ENCODE measurements around the gene CLNS1A.
A peak's percentile ranks its signal among the peaks of the same experiment; 100 is the strongest.
"Not testable (repeated sequence)": the region's sequence is repeated elsewhere in the genome, so short reads cannot be mapped to it uniquely, and the experiment has no call there.

The CLNS1A gene, protein sequence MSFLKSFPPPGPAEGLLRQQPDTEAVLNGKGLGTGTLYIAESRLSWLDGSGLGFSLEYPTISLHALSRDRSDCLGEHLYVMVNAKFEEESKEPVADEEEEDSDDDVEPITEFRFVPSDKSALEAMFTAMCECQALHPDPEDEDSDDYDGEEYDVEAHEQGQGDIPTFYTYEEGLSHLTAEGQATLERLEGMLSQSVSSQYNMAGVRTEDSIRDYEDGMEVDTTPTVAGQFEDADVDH

DNA sequence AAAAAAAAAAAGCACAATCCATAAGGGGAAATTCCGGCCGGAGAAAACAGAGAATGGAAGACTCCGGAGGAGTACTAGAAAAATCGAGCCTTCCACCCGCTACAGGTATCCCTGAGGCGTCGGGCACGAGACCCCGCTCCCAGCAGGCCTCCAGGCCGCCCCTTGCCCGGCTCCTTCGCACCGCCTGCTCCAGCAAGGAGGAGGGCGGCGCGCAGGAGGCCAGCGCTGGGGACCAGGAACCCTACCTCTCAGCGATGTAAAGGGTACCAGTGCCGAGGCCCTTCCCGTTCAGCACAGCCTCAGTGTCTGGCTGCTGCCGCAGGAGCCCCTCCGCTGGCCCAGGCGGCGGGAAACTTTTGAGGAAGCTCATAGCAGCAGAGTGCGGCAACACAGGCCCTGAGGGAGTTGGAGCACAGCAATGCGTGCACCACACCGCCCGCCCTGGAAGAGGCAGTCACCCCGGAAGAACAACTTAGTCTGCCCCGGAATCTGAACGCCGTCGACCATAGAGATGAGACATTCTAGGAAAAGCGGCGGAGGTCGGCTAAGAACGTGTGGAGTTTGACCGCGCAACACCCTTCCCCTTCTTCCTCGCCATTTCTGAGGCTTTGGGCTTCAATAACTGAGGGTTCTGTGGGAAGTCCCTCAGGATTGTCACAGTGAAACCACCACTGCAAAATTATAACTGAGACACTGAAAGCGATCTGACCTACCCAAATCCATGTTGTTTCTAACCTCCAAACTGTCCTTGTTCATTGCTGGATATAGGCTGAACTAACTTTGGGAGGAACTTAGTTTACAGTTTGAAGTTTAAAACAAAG is at the start of gene CLNS1A:
Gene CLNS1A (minus strand): TSS at position 450 of the 821 bp plus-strand sequence. CDS start 80 bp downstream, at position 370.
- DNase-seq: peak; percentile 91

DNA sequence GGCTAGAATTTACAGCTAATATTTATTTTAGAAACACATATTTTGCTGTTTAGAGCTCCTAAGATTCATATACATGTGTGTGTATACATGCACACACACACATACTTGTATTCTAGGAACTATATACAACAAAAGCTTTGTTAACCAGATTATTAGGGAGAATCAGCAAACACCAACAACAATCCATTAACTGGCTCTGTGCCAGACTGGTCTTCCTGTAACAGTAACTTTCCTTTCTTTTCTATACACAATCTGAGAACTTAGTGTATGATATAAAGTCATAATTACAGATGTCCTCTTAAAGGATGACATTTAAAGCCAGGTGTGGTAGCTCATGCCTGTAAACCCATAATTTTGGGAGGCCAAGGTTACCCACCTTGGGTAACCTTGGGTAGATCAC is 49.5 kb upstream of the CLNS1A start:
- DNase-seq: no peak

DNA sequence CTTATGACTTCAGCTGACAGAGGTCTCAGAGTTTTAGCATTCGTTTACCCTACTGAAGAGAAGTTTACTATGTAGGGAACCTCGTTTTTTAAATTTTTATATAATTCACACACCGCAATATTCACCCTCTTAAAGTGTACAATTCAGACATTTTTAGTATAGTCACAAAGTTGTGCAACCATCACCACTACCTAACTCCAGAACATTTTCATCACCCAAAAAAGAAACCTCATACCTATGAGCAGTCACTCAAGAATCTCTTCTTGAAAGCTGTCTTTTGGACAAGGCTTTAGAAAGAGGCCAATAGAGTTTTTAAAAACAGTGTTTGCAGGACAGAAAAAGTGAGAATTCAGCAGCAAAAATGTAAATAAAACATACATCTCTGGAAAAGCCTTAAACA is 39.5 kb upstream of the CLNS1A start:
- peak; percentile 14 for DNase-seq

DNA sequence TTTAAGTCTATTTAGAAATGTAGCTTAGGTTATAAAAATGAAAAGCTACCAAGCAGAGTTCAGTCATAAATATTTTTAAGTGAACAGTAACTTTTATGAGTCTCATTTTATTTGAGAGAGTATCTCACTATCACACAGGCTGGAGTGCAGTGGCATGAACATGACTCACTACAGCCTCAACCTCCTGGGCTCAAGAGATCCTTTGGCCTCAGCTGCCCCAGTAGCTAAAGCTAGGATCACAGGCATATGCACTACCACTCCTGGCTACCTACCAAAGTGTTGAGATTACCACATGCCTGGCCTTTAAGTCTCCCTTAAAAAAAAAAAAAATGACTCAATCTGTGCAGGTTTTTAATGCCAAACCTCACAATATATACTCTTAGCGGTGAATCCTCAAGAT is 34.7 kb upstream of the CLNS1A start:
- DNase-seq: peak; percentile 71

DNA sequence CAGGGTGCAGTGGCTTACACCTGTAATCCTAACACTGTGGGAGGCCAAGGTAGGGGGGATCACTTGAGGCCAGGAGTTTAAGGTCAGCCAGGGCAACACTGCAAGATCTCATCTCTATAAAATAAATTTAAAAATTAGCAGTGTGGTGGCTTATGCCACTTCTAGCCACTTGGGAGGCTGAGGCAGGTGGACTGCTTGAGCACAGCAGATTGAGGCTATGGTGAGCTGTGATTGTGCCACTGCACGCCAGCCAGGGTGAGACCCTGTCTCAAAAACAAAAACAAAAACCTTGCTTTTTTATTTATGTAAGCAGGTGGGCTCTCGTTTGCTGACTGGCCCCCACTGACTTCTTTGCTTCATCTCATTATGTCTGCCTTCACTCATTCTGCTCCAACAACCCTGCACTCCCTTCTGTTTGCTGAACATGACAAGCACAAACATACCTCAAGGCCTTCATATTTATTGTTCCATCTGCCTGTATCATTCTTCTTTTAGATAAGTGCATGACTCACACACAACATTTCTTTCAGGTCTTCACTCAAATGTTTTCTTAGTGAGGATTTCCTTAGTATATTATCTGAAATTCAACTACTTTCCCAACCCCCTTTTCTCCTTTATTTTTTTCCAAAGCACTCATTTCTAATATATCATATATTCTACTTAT is 32.4 kb upstream of the CLNS1A start:
- no peak for DNase-seq

DNA sequence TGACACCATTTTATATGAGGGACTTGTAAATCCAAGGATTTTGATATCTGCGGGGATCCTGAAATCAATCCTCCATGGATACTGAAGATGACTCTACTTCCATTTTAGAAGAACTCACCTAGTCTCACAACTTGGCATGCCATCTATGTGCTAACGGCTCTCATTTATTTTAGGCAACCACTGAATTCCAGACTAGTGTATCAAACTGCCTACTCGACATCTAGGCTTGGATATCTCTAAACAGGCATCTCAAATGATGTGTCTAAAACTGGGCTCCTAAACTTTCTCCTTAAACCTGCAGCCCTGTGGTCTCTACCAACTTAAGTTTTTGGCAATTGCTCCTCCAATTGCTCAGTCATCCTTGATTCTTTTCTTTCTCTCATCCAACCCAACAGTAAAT is 31.2 kb upstream of the CLNS1A start:
- DNase-seq: peak; percentile 17

DNA sequence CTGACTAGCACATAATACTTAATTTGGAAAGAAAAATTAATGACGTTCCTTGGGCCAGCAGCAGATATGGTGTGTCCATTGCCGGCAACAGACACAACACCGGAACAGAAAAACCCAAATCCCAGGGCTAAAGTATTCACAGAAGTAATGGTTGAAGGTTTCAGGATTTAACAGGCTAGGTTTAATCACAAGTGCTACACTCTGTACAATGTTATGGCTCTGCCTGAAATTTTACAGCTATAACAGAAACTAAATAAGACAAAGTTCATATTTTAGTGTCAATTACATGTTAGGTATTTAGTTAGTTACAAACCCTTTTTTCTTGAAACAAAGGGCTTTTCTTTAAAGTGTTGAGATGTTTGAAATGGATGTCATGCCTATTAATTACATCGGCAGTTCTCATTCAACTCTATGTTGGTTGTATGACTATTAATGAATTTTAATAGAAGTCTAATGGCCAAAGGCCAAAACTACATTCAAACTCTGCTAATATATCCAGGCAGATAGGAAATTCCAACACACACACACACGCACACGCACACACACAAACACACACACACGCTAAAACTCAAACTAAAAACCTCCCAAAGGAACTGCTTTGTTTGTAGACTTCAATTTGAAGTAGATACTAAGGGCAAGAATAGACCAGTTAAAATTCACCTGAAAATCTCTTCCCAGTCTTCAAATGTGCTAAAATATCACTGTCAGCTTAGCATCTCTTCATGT is 27.8 kb upstream of the CLNS1A start:
- no peak for DNase-seq

DNA sequence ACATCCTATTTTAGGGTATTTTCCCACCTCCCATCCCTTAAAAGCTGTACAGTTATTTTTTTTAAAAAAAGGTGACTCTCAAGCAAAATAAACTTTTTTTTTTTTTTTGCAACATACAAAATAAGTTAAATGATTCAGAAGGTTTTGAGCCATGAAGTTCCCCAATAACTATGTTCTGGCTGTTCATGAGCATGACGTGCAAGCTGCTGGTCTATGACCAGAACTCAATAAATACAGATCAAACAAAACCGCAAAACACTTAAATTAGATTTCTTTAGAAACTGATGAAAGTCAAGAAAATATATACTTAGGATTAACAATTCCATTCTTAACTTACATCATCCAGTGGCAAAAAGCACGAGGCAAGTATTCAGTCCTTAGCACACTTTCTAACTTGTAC is 24.1 kb upstream of the CLNS1A start:
- no peak for DNase-seq

DNA sequence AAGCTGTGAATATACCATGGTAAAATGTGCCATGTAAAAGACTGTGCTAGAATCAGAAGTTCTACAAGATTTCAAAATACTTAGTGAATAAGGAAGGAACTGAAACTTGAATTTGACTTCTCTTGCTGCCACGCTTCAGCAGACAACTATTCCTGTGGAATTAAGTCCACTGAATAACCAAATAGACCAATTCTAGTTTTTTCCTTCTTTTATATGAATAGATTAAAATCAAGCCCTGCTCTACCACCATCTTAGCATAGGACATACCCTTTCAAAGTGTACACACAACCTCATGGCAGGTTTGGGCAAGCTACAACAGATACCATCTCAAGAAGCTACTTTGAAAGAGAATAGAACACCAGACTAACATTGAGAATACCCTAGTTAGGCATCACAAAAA is 23.4 kb upstream of the CLNS1A start:
- no peak for DNase-seq

DNA sequence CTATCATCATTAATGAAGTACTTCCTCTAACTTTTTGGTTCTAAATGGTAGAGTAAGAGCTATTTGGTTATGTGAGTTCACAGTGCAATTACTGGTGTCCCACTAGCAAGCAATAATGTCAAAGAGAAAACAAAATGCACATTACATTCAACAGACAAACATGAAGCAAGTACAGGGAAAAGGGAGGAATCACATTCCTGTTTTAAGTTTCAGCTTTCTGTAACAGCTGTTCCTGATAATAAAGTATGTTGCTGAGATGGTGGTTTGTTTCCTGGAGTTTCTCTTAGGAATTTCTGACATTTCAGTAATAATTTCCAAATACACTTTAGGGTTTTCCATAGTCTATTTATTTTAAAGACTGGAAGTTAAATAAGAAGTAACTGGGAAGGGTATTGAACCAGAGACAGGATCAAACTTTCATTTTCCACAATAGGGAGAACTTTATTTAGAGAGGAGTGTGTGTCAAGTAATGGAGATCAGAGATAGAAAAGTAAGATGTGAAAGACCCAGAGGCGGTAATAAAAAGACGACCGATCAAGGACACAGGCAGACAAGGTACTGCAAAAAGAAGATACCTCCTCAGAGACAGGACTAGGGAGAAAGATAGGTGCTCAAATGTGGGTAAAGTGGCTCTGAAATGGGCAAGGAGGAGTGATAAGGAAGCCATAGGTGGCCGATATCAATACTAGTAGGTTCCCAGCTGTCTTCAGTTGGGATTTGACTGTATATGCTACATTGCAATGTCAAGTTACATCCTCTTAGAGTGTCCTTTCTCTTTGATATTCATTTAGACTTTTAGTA is 20.8 kb upstream of the CLNS1A start:
- DNase-seq: peak; percentile 55

DNA sequence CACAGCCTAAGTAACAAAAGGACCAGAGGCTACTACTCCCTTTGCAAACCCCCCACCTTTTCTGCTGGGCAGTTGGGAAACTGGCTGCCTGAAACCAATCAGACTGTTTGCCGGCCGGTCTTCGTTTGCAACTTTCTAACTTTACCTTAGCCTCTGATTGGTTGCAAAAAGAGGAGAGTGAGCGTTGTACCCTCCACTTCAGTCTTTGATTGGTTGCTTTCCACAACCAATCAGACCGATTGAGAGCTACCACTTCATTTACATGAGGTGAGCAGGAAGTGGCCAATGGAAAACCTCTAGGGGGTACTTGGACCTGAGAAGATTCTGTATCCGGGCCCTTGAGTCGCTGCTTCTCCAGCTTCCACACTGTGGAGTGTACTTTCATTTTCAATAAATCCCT is 18.8 kb upstream of the CLNS1A start:
- no peak for DNase-seq

DNA sequence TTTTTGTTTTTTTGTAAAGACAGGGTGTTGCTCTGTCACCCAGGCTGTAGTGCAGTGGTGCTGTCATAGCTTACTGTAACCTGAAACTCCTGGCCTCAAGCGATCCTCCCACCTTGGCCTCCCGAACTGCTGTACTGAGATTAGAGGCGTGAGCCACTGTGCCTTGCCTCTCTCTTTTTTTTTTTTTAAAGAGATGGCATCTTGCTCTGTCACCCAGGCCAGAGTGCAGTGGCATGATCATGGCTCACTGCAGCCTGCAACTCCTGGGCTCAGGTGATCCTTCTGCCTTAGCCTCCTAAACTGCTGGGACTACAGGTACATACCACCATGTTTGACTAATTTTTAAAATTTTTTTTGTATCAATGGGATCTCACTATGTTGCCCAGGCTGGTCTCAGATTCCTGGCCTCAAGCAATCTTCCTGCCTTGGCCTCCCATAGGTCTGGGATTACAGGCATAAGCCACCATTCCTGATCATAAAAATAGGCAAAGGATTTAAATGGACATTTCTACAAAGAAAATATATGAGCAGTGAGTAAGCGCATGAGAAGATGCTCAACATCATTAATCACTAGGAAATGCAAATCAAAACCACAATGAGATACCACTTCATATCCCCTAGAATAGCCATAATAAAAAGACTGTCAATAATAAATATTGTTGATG is 17.3 kb upstream of the CLNS1A start:
- DNase-seq: peak; percentile 39

DNA sequence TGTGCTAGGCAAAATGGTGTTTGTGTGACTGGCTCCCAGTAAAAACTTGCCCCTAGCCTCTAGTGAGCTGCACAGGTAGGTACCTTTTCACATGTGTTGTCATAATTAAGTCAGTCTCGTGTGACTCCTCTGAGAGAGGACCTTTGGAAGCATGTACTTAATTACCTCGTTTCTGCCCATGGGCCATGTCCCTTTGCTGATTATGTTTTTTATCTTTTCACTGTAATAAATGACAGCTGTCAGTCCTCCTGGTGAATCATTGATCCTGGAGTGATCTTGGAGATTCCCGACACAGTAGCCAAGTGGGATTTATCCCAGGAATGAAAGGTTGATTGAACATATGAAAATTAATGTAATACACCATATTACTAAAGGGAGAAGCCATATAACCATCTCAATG is 12.5 kb upstream of the CLNS1A start:
- no peak for DNase-seq

DNA sequence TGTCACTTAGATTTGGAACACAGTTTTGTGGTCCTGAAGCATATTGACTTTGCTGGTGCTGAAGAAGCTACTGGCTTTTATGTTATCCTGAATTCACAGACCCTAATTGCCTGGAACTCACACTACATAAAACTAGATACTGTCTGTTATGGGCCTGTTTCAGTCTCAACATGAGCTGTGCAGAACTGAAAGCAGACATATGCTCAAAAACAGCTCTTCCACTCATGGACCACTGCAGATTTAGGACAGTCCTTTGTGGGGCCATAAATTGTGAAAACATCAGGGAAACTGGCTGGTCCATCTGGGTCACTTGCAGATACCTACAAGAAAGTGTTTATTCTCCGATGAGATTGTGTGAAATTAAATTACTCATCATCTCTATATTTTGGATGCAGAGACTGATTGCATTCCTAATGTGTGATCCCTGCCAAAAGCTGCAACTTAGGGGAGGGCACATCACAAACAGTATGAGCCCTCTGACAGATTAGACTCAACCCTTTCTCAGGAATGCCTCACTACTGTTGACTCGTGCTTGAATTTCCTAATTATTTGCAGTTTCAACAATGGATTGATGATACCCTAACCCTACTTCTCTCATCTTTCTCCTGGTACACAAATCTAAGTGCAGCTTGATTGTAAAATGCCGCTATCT is 10.2 kb upstream of the CLNS1A start:
- DNase-seq: peak; percentile 37

DNA sequence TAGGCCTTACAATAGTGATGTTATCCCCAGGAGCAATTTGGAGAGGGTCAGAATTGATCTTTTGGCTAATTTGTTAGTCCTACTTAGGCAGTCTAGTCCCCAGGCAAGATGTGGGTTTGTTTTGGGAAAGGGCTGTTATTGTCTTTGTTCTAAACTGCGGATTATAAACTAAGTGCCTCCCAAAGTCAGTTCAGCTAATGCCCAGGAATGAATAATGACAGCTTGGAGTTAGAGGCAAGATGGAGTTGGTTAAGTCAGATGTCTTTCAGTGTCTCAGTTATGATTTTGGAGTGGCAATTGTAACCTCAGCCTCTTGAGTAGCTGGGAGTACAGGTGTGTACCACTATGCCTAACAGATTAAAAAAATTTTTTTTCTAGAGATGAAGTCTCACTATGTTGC is 7.3 kb upstream of the CLNS1A start:
- DNase-seq: no peak

DNA sequence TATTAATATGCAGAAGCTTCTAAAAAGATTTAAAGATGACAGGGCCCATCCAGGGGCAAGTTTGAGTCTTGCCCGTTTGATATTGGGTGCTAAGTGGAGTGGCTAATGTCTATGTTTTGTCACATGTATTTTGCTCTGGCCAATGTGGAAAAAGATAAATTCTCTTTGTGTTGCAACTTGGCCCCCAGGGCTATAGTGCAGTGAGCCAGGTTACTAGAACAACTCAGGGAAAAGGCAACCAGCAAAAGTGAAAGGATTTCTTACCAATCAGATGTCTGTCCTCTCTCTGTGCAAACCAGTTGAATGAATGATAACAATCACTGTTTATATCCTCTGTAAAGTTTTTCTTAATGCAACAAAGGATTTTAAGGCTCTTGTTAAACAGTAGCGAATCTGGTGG is 4.6 kb upstream of the CLNS1A start:
- DNase-seq: no peak

DNA sequence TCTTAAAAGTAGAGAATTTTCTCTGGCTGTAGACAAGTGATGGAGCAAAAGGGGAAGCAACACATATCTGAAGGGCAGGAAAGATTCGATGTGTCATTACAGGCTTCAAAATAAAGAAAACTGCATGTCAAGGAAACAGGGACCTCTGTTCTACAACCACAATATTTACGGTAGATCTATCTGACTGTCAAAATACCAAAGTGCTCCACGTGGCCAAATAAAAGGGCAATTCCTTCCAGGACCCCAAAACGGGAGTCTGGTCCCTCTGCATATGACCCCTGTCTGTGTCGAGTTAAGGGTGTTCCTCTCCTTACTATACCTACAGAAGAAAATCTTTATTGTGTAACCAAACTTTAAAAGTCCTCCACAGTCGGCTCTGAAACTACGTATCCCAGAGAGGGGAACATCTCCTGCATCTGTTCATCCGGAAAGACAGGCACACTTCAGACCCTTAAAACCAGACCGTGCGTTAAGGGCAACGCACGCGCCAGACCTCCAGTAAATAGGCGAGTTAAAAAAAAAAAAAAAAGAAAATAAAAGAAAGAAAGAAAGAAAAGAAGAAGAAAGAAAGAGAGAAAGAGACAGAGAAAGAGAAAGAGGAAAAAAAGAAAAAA is 756 bp downstream of the CLNS1A start:
- no peak for DNase-seq

DNA sequence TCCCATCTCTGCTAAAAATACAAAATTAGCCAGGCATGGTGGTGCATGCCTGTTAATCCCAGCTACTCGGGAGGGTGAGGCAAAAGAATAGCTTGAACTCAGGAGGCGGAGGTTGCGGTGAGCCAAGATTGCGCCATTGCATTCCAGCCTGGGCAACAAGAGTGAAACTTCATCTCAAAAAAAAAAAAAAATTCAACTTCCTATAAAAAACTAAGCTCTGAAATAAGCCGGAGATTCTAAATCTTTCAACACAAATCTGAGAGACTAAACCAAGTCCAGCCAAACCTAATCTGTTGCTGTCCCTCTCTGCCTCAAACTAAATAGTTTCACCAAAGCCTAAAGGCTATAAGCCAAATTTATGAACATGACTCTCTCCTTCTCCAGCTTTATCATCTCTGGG is 3.7 kb downstream of the CLNS1A start:
- not testable (repeated sequence) for DNase-seq

DNA sequence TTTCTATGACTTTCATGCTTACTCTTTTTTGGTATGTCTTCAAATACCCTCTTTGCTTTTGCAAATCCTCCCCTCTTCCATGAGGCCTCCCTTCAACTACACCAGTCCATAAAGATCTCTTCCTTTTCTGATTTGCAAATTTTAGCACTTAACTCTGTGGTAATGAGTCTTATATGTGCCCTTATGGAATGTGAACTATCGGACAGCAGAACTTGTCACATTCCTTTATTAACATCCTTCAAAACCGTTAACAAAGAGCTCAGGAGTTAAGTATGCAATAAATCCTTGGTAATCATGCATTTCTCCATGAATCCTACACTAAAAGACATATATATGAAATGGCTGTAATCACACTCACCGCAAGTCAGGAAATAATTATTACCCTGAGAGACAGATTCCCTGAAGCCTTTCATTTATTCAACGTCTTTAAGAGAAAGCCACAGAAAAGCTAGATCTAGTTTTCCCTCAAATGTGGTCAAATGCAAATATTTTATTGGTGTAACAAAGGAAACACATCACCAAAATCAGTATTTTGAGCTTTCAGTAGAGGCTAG is 7.4 kb downstream of the CLNS1A start:
- peak; percentile 37 for DNase-seq

DNA sequence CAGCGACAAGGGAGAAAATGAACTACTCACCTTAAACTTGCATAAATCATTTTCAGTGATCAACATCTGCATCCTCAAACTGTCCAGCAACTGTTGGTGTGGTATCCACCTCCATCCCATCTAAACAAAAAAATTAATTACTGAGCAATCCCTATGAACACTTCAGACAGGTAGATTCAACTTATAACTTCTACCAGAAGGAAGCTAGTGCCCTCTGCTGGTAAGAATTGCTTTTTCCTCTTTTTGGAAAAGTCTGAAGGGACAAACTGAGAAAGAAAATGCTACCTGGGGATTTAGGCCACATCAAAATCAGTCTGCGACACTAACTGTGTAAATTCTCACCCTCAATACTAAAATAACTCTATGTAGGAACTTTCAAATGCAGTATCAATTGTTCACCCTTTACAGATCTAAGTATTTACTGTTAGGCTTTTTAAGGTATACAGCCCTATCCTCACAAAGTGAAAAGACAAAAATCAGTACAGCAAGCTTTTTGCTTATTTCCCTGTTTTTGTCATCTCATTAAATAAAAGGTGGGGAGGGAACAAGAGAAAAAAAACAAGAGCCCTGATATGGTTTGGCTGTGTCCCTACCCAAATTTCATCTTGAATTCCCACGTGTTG is 17.9 kb downstream of the CLNS1A start:
- peak; percentile 44 for DNase-seq
